ENCODE measurements around the gene ZNF628.

ZNF628 gene

DNA sequence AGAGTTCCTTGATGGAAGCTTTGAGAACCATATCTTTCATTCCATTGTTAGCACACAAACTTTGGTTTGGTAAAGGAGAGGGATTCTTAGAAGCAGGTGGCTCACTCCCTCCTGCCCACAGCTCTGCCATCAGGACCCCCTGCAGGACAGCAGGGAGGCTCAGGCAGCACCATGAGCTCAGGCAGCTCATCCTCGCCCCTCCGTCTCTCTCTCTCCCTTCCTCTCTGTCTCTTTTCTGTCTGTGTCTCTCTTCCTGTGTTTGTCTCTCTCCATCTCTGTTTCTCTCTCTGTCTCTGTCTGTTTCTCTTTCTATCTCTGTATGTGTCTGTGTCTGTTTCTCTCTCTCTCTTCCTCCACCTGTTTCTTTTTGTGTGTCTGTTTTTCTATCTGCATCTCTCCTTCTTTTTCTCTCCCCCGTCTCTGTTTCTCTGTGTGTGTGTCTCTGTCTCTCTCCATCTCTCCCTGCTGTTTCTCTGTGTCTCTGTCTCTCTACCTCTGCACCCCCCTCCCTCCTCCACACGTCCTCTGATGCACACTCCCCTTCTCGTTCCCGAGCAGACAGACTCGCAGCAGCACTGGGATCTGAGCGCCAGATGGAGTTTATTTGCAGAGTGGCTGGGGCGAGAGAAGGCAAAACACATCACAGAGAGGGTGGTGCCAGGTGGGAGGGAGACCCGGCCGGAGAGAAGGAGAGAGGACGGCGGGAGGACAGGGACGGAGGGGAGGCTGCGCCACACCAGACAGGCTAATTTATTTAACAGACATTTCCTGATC is 51.8 kb downstream of the ZNF628 start:
- H3K4me2 ChIP-seq (ENCODE audit: low read length): no peak overlapping the region
- H3K27me3 ChIP-seq (ENCODE audit: control insufficient read depth, insufficient read depth, low read length): no peaks in the 10 kb centered on the region
- H3K4me3 ChIP-seq (ENCODE audit: low read depth, low read length): no peak overlapping the region
- no peaks in the 10 kb centered on the region for H3K9me3 ChIP-seq (ENCODE audit: control insufficient read depth, low read length)
- no peak overlapping the region for H3K9ac ChIP-seq
- no peak overlapping the region for H2AFZ ChIP-seq
- no peaks in the 10 kb centered on the region for H3K79me2 ChIP-seq
- no peak overlapping the region for H3K27ac ChIP-seq
- H3K4me1 ChIP-seq: peaks cover 7% of the 10 kb centered on the region
- TF ChIP-seq, protein P1, sequence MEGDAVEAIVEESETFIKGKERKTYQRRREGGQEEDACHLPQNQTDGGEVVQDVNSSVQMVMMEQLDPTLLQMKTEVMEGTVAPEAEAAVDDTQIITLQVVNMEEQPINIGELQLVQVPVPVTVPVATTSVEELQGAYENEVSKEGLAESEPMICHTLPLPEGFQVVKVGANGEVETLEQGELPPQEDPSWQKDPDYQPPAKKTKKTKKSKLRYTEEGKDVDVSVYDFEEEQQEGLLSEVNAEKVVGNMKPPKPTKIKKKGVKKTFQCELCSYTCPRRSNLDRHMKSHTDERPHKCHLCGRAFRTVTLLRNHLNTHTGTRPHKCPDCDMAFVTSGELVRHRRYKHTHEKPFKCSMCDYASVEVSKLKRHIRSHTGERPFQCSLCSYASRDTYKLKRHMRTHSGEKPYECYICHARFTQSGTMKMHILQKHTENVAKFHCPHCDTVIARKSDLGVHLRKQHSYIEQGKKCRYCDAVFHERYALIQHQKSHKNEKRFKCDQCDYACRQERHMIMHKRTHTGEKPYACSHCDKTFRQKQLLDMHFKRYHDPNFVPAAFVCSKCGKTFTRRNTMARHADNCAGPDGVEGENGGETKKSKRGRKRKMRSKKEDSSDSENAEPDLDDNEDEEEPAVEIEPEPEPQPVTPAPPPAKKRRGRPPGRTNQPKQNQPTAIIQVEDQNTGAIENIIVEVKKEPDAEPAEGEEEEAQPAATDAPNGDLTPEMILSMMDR (IDR thresholded peaks at IDR 0.05): no peak
- H3K36me3 ChIP-seq (ENCODE audit: control insufficient read depth, insufficient read depth, low read length): no peaks in the 10 kb centered on the region

DNA sequence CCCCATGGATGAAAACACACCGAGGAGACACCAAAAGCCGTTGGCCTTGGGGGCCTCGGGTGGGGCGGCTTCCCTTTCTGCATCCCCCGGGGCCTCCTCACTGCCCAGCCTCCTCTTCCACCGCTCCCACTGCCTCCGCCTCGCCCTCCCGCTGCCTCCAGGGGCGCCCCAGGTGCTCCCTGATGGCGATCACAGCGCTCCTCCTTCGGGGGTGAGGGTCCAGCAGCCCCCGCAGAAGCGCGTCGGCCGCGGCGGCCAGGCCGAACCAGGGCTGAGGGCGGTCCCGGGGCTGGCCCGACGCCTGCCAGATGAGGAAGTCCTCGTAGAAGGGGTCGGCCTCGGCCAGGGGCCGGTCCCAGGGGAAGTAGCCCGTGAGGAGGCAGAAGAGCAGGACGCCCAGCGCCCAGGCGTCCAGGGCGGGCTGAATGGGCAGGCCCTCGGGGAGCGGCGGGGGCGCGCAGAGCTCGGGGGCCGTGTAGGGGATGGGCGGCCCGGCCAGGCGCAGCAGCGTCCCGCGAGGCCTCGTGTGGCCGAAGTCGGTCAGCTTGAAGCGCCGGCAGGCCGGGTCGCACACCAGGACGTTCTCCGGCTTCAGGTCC is 53.3 kb downstream of the ZNF628 start:
- Histone ChIP-seq H3K27me3 (ENCODE audit: control insufficient read depth, insufficient read depth, low read length) (no peaks in the 10 kb centered on the region), H3K27ac (no peak overlapping the region), H3K36me3 (ENCODE audit: control insufficient read depth, insufficient read depth, low read length) (no peaks in the 10 kb centered on the region), H3K79me2 (no peaks in the 10 kb centered on the region), H3K4me1 (peaks cover 7% of the 10 kb centered on the region), H3K9ac (no peak overlapping the region), H2AFZ (no peak overlapping the region), H3K4me2 (ENCODE audit: low read length) (no peak overlapping the region), H3K4me3 (ENCODE audit: low read depth, low read length) (no peak overlapping the region), H3K9me3 (ENCODE audit: control insufficient read depth, low read length) (no peaks in the 10 kb centered on the region)
- TF ChIP-seq, protein P1 (IDR thresholded peaks at IDR 0.05): no peak

DNA sequence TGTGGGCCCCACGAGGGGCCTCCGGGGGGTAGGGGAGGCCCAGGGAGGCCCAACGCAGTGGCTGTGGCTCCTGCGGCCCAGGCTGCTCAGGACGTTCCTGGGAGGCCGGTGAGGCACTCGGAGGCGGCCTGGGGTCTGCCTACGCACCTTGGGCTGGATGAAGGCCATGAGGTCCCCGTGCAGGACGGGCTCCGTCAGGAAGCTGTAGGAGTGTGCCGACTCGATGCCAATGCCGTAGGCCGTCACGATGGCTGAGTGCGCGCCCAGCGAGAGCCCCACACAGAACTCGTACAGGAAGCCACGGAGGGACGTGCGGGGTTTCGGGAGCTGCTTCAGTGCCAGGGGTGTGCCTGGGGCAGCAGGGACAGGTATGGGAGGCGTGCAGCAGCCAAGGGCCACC is 54.6 kb downstream of the ZNF628 start:
- no peak overlapping the region for H2AFZ ChIP-seq
- no peaks in the 10 kb centered on the region for H3K36me3 ChIP-seq (ENCODE audit: control insufficient read depth, insufficient read depth, low read length)
- H3K4me2 ChIP-seq (ENCODE audit: low read length): no peak overlapping the region
- no peaks in the 10 kb centered on the region for H3K9me3 ChIP-seq (ENCODE audit: control insufficient read depth, low read length)
- peaks cover 6% of the 10 kb centered on the region for H3K4me1 ChIP-seq
- H3K4me3 ChIP-seq (ENCODE audit: low read depth, low read length): no peak overlapping the region
- H3K79me2 ChIP-seq: no peaks in the 10 kb centered on the region
- H3K9ac ChIP-seq: no peak overlapping the region
- no peak overlapping the region for H3K27ac ChIP-seq
- no peaks in the 10 kb centered on the region for H3K27me3 ChIP-seq (ENCODE audit: control insufficient read depth, insufficient read depth, low read length)
- TF ChIP-seq, protein P1 (IDR thresholded peaks at IDR 0.05): no peak
